Memory B cell (primary cell): ENCODE results near the gene ATP11C.
"Not testable (repeated sequence)": the region's sequence is repeated elsewhere in the genome, so short reads cannot be mapped to it uniquely, and the experiment has no call there.

ENCODE experiments used
- ATAC-seq: fragments of 150-1000 bp; cut with Tn5 transposase; 2 replicates; pipeline ENCODE4 v1.10.0; 2021; ENCODE audit warnings: low read depth, mild to moderate bottlenecking, moderate library complexity
- DNase-seq, 2 donors: peaks; one replicate each; pipeline ENCODE4 v3.0.0; 2022; ENCODE audit warnings: low spot score in 2 of 2
- H3K27ac Mint-ChIP-seq: one replicate; pipeline ENCODE4 v1.8.0; 2022; ENCODE audit warnings: mild to moderate bottlenecking, moderate library complexity, mixed read lengths
- H3K27me3 Mint-ChIP-seq: one replicate; pipeline ENCODE4 v1.8.0; 2022; ENCODE audit warnings: mixed read lengths
- H3K36me3 Mint-ChIP-seq: one replicate; pipeline ENCODE4 v1.8.0; 2022; ENCODE audit warnings: mild to moderate bottlenecking, mixed read lengths
- H3K4me1 Mint-ChIP-seq: one replicate; pipeline ENCODE4 v1.8.0; 2022; ENCODE audit warnings: mixed read lengths
- H3K4me3 Mint-ChIP-seq: one replicate; pipeline ENCODE4 v1.8.0; 2022; ENCODE audit warnings: mild to moderate bottlenecking, moderate library complexity, mixed read lengths
- H3K9me3 Mint-ChIP-seq: one replicate; pipeline ENCODE4 v1.8.0; 2022; ENCODE audit warnings: mixed read lengths

ATP11C gene

DNA sequence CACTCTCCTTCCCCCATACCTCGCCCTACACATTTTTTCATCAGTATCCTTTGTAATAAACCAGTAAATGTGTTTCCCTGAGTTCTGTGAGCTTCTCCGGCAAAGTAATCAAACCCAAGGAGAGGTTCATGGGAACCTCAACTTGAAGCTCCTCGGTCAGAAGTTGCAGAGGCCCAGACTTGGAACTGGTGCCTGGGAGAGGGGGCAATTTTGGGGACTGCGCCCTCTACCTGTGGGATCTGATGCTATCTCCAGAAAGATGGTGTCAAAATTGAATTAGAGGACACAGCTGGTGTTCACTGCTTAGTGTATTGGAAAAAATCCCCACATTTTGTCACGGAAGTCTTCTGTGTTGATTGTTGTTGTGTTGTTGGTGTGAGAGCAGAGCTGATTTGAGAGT lies 70.6 kb downstream of the ATP11C start:
- no peak overlapping the region for H3K4me3 Mint-ChIP-seq
- peak overlapping the region; percentile 41 for H3K27ac Mint-ChIP-seq
- ATAC-seq (no peak), DNase-seq (no peak)
- H3K9me3 Mint-ChIP-seq, result no peaks in the 10 kb centered on the region
- peaks cover 6% of the 10 kb centered on the region for H3K36me3 Mint-ChIP-seq
- peaks cover 10% of the 10 kb centered on the region for H3K4me1 Mint-ChIP-seq
- H3K27me3 Mint-ChIP-seq, result no peaks in the 10 kb centered on the region

DNA sequence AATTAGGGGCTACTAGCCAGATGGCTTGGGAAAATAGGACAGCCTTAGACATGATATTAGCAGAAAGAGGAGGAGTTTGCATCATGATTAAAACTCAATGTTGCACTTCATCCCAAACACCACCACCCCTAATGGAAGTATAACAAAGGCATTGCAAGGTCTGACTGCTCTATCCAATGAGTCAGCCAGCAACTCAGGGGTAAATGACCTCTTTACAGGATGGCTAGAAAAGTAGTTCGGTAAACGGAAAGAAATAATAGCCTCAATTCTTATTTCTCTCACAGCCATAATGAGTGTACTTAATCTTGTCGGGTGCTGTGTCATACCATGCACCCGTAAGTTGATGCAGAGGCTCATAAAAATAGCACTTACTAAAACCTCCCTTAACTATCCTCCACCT lies 76.0 kb downstream of the ATP11C start:
- peaks cover 19% of the 10 kb centered on the region for H3K4me1 Mint-ChIP-seq
- not testable (repeated sequence) for ATAC-seq, H3K4me3 Mint-ChIP-seq, H3K27ac Mint-ChIP-seq, H3K36me3 Mint-ChIP-seq, H3K9me3 Mint-ChIP-seq, DNase-seq, H3K27me3 Mint-ChIP-seq

DNA sequence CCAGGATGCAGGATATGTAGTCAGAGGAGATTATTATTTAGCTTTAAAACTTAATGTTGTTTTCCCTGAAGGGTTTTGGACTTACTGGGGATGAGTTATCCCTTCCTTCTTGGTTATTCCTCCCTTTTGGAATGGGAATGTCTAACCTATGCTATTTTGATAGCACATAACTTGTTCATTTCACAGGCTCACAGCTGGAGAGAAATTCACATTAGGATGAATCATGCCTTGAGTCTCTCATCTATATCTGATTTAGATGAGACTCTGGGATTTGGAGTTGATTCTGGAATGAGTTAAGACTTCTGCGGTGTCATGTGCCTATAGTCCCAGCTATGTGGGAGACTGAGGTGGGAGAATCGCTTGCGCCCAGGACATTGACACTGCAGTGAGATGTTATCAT lies 81.1 kb downstream of the ATP11C start:
- peaks cover 12% of the 10 kb centered on the region for H3K4me1 Mint-ChIP-seq
- no peak for DNase-seq

DNA sequence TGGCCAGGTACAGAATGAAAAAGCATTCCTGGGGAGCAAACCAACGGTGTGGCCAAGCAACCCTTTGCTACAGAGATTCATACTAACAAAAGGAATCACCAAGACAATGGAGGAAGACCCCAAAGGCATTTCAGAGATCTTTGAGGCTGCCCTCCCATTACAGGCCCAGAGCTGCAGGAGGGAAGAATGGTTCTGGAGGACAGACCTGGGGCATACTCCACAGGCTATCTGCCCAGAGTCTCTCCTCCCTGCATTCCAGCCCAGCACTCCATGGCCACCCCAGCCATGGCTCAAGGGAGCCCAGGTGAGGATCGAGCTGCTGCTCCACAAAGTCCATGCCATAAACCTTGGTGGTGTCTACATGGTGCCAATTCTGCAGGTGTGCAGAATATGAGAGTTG lies 81.9 kb downstream of the ATP11C start:
- ATAC-seq, result no peak
- no peak overlapping the region for H3K27ac Mint-ChIP-seq
- H3K4me3 Mint-ChIP-seq, result no peak overlapping the region
- H3K4me1 Mint-ChIP-seq, result peaks cover 12% of the 10 kb centered on the region
- no peaks in the 10 kb centered on the region for H3K9me3 Mint-ChIP-seq
- H3K36me3 Mint-ChIP-seq, result no peaks in the 10 kb centered on the region
- no peaks in the 10 kb centered on the region for H3K27me3 Mint-ChIP-seq
- DNase-seq, result no peak

More for the DNA sequence above, 81.1 kb downstream of the ATP11C start:
- Mint-ChIP-seq H3K4me3 (no peak overlapping the region), H3K27me3 (no peaks in the 10 kb centered on the region), H3K27ac (no peak overlapping the region), H3K36me3 (no peaks in the 10 kb centered on the region), H3K9me3 (no peaks in the 10 kb centered on the region)
- ATAC-seq, result no peak

DNA sequence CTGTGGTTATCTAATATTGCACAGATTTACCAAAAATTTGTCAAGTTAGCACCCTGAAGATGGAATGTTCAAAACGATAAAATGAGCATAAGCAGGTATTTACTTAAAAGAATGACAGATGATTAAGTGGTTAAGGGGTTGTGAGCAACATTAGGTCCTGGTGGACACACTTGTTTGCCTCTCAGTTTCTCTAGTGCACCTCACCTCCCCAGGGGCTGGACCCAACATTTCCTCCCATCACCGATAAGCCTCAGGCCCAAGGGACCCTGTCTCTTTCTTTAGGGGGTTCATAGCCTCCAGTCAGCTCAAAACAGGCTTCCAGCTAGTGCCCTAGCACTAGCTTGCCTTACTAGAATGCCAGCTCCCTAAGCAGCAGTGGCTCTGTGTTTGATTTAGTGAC lies 88.0 kb downstream of the ATP11C start:
- Mint-ChIP-seq H3K4me1 (peaks cover 14% of the 10 kb centered on the region), H3K4me3 (peak overlapping the region; percentile 24), H3K36me3 (peaks cover under 1% of the 10 kb centered on the region), H3K27me3 (no peaks in the 10 kb centered on the region), H3K9me3 (peaks cover under 1% of the 10 kb centered on the region), H3K27ac (peak overlapping the region; percentile 63)
- ATAC-seq, result no peak
- no peak for DNase-seq

DNA sequence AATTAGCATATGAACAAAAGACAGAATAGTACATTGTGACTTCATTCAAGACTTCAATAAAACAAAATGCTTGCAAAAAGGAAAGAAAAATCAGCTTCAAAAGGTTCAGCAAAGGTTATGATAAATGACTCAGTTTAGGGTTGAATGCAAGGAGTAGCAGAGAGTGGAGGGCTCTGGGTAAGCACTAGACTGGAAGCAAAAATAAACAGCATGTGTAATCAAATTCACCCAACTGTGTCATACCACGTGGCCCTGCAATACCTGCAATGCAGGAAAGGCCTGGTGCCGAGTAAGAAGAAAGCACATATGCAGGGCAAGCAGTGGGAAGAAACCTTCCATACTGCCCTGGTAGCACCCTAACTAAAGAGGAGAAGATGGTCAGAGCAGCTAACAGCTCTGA lies 88.7 kb downstream of the ATP11C start:
- H3K9me3 Mint-ChIP-seq, result peaks cover 4% of the 10 kb centered on the region
- H3K36me3 Mint-ChIP-seq, result peaks cover 4% of the 10 kb centered on the region
- H3K27ac Mint-ChIP-seq, result peak overlapping the region; percentile 63
- ATAC-seq (peak; percentile 56), DNase-seq (no peak)
- no peak overlapping the region for H3K4me3 Mint-ChIP-seq
- H3K27me3 Mint-ChIP-seq, result no peaks in the 10 kb centered on the region
- peaks cover 15% of the 10 kb centered on the region for H3K4me1 Mint-ChIP-seq

DNA sequence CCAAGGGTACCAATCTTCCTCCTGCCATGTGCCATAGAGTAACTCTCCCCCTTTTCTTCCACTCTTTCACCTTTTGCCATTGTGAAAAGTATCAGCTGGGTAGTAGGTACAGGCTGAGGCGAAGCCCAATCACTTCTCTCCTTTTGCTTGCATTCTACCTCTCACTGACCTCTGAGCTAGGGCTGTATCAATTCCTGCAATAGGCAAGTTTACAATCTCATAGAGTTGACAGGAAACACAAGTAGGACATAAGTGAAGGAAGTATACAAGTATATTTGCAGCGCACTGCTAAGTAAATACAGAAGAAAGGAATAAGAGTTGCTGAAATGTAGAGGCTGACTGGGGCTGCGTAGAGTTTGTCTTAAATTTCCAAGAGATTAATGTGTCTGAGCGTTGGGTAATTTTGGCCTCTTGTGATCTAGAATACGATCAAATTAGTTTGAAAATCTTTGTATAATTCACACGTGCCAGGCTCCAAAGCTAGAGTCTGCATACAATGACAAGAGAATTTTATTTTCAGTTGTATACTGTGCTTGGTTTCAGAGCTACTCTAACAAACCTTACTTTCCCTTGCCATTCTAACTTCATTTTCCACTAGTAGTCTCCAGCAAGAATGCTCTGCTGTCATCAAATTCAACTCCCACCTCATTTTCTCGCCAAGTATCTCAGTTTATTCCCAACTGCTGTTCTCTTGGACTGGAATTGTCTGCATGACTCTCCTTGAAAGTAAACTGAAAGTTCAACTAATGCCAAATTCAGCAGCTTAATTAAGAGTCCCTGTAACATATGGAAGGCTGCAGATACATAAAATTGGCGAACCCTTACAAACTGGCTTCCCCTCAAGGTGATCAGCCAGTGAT lies 90.3 kb downstream of the ATP11C start:
- Mint-ChIP-seq H3K27me3 (no peaks in the 10 kb centered on the region), H3K4me3 (no peak overlapping the region), H3K9me3 (peaks cover 4% of the 10 kb centered on the region), H3K36me3 (peaks cover 7% of the 10 kb centered on the region), H3K4me1 (peaks cover 17% of the 10 kb centered on the region), H3K27ac (peak overlapping the region; percentile 77)
- no peak for DNase-seq
- no peak for ATAC-seq

DNA sequence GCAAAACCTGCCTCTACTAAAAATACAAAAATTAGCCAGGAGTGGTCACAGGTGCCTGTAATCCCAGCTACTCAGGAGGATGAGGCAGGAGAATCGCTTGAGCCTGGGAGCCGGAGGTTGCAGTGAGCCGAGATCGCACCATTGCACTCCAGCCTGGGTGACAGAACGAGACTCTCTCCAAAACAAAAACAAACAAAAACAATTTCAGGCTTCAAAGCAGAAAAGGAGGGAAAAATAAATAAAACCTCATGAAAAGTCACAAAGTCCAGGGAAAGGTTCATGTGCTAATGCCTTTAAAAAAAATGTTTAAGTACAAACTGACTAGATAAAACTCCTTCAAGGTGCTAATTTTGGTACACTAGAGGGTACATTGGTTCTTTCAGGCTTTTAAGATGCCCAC lies 96.5 kb downstream of the ATP11C start:
- not testable (repeated sequence) for DNase-seq, H3K9me3 Mint-ChIP-seq, H3K4me3 Mint-ChIP-seq, H3K27me3 Mint-ChIP-seq, H3K27ac Mint-ChIP-seq, H3K4me1 Mint-ChIP-seq, ATAC-seq, H3K36me3 Mint-ChIP-seq

DNA sequence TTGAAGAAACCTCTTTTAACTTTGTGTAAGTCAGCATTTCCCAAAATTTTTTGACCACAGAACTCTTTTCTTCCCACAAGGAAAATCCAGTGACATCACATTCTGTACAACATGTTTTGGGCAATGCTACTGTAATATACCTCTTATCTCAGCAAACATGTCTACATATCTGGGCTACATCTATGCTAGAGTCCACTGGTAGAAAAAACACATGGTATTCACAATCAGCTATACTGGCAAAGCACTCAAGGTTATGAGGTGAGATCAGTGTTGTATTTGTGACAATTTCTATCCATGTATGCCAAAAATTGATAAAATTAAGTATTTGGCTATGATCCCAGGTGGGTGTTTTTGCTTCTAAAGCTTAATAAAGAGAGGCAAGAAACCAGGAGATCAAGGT lies 98.0 kb downstream of the ATP11C start:
- DNase-seq (no peak), ATAC-seq (no peak)
- Mint-ChIP-seq H3K4me1 (peaks cover 9% of the 10 kb centered on the region), H3K9me3 (peaks cover 4% of the 10 kb centered on the region), H3K27ac (no peak overlapping the region), H3K27me3 (no peaks in the 10 kb centered on the region), H3K36me3 (peaks cover 6% of the 10 kb centered on the region), H3K4me3 (no peak overlapping the region)

DNA sequence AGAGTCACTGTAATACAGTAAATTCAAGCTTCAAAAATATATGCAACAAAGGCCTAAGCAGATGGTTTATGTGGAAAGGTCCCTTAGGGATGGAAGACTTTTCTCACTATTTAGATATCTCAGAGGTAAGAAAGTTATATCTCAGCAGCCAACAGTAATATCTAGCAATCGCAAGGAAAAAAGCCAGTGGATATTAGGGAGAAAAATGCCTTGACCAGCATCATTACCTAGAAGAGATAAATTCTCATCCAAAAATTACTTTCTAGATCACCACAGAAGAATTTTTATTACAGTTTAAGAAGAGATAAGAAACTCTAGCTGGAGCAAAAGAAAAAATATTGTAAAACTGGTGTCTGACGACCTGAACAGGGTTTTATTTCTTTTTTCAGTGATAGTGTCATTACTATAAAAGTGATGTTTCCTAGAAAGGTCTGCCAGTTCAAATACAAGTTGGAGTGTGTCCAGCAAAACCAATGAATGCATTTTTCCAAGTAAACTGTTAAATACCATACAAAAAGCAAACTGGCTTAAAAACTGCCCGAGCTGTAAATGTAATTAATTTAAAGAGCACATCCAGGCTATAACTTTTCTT lies 100.0 kb downstream of the ATP11C start:
- Mint-ChIP-seq H3K4me1 (peaks cover 10% of the 10 kb centered on the region), H3K36me3 (no peaks in the 10 kb centered on the region), H3K27ac (no peak overlapping the region), H3K27me3 (no peaks in the 10 kb centered on the region), H3K4me3 (no peak overlapping the region), H3K9me3 (no peaks in the 10 kb centered on the region)
- ATAC-seq (no peak), DNase-seq (no peak)

DNA sequence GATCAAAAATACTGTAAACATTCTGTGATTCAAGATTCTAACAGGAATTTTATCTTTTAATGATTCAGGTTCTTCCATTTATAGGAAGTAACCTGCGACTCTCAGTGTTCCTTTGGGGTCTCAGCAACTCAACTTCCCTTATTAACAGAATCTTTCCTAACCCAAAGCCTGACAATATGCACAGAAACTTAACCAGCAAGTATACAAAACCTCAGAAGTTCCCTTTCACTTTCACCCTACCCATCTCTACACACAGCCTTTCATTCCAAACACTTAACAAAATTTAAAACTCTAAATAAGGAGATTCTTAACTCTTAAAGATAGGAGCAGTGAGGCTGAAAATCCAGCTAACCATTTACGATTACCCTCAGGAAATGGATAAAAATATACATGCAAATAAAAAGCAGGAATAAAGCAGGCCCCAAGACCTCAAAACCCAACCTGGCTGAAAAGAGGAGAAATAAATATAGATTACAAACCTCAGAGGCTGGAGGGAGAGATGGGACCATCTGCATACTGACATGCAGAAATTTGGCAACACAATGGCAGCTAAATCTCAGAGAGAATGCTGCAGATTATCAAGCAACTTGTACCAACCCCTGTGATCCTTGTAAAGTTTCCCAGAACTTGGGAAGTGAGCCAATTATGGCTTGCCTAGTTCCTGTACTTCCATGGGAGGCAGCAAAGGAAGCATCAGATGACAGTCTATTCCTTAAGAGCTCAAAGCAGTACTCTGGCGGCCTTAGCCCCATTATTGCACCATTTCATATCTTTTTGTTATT lies 101.0 kb downstream of the ATP11C start:
- Mint-ChIP-seq H3K9me3 (no peaks in the 10 kb centered on the region), H3K27me3 (no peaks in the 10 kb centered on the region), H3K4me3 (no peak overlapping the region), H3K4me1 (peaks cover 8% of the 10 kb centered on the region), H3K27ac (peak overlapping the region; percentile 74), H3K36me3 (no peaks in the 10 kb centered on the region)
- ATAC-seq (peak; percentile 56), DNase-seq (no peak)

DNA sequence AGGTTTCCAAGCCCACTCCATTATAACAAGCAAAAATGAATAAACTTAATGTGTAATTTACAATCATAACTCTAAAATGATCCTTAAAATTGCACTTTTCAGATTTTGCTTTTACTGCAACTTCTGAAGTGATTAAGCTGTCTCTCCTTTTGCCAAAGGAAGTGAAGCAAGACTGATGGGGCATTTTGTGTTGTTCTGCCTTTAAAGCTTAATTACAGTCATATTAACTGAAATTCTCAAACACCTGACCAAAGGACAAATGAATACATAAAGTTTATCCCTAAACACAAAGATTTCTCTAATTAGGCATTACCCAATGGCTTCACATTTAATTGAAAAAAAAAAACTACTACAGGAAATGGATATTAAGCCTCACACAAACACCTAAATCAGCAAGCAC lies 101.8 kb downstream of the ATP11C start:
- Mint-ChIP-seq H3K4me1 (peaks cover 8% of the 10 kb centered on the region), H3K27me3 (no peaks in the 10 kb centered on the region), H3K27ac (no peak overlapping the region), H3K4me3 (no peak overlapping the region), H3K36me3 (no peaks in the 10 kb centered on the region), H3K9me3 (no peaks in the 10 kb centered on the region)
- no peak for DNase-seq
- ATAC-seq, result no peak

DNA sequence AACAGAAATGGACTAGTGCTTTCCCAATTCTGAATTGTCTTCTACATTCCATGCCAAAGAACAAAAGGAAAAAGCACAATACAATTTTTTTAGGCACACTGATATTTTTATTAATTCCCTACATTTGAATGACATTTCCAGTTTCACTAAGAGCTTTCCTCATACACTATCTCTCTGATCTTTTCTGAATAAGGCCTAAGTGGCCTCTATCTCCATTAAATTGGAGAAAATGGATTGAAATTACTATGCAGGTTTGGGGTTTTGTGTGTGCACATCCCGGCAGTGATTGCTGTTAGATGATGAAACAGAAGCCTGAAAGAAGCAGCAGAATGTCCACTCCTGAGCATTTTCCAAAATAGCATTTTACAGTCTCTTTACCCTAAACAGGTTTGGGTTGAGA lies 104.0 kb downstream of the ATP11C start:
- Mint-ChIP-seq H3K27ac (peak overlapping the region; percentile 76), H3K9me3 (no peaks in the 10 kb centered on the region), H3K36me3 (no peaks in the 10 kb centered on the region), H3K4me1 (peaks cover 8% of the 10 kb centered on the region), H3K27me3 (no peaks in the 10 kb centered on the region), H3K4me3 (no peak overlapping the region)
- ATAC-seq, result no peak
- DNase-seq, result no peak

DNA sequence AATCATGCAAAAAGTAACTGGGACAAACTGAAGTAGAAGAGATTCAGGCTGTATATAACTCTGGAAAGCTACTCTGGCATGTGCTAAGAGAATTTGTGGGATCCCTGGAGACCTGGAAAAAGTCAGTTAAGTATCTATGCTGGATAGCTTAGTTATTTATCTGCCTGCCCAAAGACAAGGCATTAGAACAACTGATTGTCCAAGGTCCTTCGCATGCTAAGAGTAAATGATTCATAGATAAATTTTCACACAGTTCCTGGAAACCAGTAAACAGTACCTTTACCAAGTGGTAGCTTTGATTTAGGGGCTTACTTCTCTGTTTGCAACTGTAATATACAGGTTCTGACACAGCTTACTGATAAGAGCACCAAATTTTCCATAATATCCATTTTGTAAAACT lies 104.8 kb downstream of the ATP11C start:
- no peaks in the 10 kb centered on the region for H3K27me3 Mint-ChIP-seq
- H3K4me1 Mint-ChIP-seq, result peaks cover 8% of the 10 kb centered on the region
- no peak overlapping the region for H3K4me3 Mint-ChIP-seq
- no peaks in the 10 kb centered on the region for H3K9me3 Mint-ChIP-seq
- H3K36me3 Mint-ChIP-seq, result no peaks in the 10 kb centered on the region
- DNase-seq (no peak), ATAC-seq (no peak)
- no peak overlapping the region for H3K27ac Mint-ChIP-seq
